Thyroid gland (tissue), 4 donors: ENCODE data around the gene NTPCR. TPM values are rescaled to one million over a fixed set of nuclear protein-coding genes. Genes with fewer than 3 reads are reported as not detected.
A peak's percentile ranks its signal among the peaks of the same experiment; 100 is the strongest.

Experiments
- DNase-seq, 2 donors: peaks; one replicate each; pipeline ENCODE4 v3.0.0-alpha.2; 2019
- H3K27ac ChIP-seq, 3 donors: fragments of 200-600 bp; sonication (generic); 1 replicate in 2 of 3; 2 replicates in 1 of 3; pipeline ENCODE4 v1.5.1; 2016 to 2019; ENCODE audit warnings: mild to moderate bottlenecking in 1 of 3, moderate library complexity in 1 of 3
- H3K27me3 ChIP-seq: fragments of 200-600 bp; sonication (generic); one replicate; pipeline ENCODE4 v1.5.1; 2019
- H3K36me3 ChIP-seq, 2 donors: fragments of 200-600 bp; sonication (generic); one replicate each; pipeline ENCODE4 v1.5.1; 2016 to 2019
- H3K4me1 ChIP-seq, 2 donors: fragments of 200-600 bp; sonication (generic); one replicate each; pipeline ENCODE4 v1.5.1; 2017 to 2019
- H3K4me3 ChIP-seq, 3 donors: fragments of 200-600 bp; sonication (generic); replicated peaks in 1 of 3; 1 replicate in 2 of 3; 2 replicates in 1 of 3; pipeline ENCODE4 v1.5.1; 2016; ENCODE audit warnings: mild to moderate bottlenecking in 1 of 3
- H3K9me3 ChIP-seq: fragments of 200-600 bp; sonication (generic); one replicate; pipeline ENCODE4 v1.5.1; 2017
- POLR2A ChIP-seq, 2 donors: fragments of 450-650 bp; IDR thresholded peaks; one replicate each; pipeline ENCODE4 v1.6.1; 2017; ENCODE audit warnings: antibody characterized with exemption in 2 of 2, mild to moderate bottlenecking in 2 of 2, moderate library complexity in 1 of 2
- WGBS, 2 donors: methylation state at CpG; one replicate each; pipeline ENCODE4 v1.1.5; 2017; 5-methylcytosine and 5-hydroxymethylcytosine counted together
- intact Hi-C: fragments of 100-400 bp; cut with DNase I; formaldehyde crosslinking; loops from one replicate; pipeline ENCODE4 v1.15.1; 2023
- total RNA-seq, 4 donors: library from RNA; depleted of rRNA; stranded (reverse); fragments of >200 nt; gene quantifications; one replicate each; pipeline ENCODE4 v1.2.3, GENCODE V29; 2016
- TF ChIP-seq, protein P1 (sequence below), 6 experiments: fragments of 200-600 bp in 3 of 6; fragments of 450-650 bp in 3 of 6; sonication (generic) in 3 of 6; IDR thresholded peaks; one replicate each; pipeline ENCODE4 v1.5.1; 2016 to 2019; ENCODE audit warnings: antibody characterized with exemption in 6 of 6, mild to moderate bottlenecking in 2 of 6, inconsistent platforms in 1 of 6, moderate library complexity in 1 of 6

NTPCR gene
- total RNA-seq, 4 donors from 2014 or later, result 32.3 to 53.5 (median 43.5) TPM

DNA sequence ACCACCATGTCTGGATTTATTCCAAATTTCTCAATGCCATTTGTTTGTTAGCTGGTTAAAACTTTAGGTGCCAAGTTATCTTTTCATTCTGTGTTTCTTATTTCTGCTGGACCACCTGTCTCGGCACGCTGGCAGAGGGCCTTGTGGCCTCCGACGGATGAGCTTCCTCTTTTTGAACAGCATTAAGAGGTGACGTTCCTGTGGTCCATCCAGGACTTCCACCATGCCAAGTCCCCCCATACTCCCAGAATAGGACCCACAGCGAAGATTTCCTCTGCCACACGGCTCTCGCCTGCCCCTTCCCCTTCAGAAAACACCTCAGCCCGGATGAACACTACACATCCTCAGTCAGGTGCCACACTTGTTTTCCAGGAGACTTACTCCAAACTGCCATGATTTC is 73.8 kb downstream of the NTPCR start:
- intact Hi-C loops, result no loop called here
- Histone ChIP-seq H3K36me3 (no peaks in the 10 kb centered on the region), H3K27ac (no peak overlapping the region), H3K27me3 (no peaks in the 10 kb centered on the region), H3K4me3 (no peak overlapping the region), H3K9me3 (no peaks in the 10 kb centered on the region), H3K4me1 (no peaks in the 10 kb centered on the region)
- 91 to 98% methylated on average over 9 of the region's 9 CpGs for WGBS, 2 donors
- no peak for DNase-seq
- TF ChIP-seq, protein P1, sequence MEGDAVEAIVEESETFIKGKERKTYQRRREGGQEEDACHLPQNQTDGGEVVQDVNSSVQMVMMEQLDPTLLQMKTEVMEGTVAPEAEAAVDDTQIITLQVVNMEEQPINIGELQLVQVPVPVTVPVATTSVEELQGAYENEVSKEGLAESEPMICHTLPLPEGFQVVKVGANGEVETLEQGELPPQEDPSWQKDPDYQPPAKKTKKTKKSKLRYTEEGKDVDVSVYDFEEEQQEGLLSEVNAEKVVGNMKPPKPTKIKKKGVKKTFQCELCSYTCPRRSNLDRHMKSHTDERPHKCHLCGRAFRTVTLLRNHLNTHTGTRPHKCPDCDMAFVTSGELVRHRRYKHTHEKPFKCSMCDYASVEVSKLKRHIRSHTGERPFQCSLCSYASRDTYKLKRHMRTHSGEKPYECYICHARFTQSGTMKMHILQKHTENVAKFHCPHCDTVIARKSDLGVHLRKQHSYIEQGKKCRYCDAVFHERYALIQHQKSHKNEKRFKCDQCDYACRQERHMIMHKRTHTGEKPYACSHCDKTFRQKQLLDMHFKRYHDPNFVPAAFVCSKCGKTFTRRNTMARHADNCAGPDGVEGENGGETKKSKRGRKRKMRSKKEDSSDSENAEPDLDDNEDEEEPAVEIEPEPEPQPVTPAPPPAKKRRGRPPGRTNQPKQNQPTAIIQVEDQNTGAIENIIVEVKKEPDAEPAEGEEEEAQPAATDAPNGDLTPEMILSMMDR (IDR thresholded peaks at IDR 0.05), result no peak
- TF ChIP-seq POLR2A (IDR thresholded peaks at IDR 0.05), result no peak

DNA sequence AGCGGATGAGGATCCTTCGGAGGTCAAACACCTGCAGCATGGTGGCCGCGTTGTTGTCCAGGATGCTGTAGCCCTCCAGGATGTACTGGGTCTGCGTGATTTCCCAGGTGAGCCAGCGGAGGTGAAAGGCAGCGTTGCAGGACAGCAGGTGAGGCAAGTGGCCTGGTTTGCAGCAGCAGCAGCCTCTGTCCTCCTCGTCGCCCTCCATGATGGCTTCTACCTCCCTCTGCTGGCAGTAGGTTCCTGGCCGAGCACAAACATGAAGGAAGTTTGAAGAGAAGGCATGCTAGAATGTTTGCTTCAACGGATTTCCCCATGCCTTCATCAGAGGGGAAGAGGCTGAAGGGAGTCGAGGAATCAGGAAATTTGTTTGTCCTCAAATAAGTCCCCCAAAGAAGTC is 74.7 kb downstream of the NTPCR start:
- WGBS, 2 donors, result 72 to 77% methylated on average over 12 of the region's 12 CpGs
- intact Hi-C loops, result no loop called here
- TF ChIP-seq, protein P1 (IDR thresholded peaks at IDR 0.05), result peak in 3 of 6 experiments; percentile 25 to 31 (median 28)
- no peak for TF ChIP-seq POLR2A (IDR thresholded peaks at IDR 0.05)
- DNase-seq, result peak; percentile 34
- Histone ChIP-seq H3K9me3 (no peaks in the 10 kb centered on the region), H3K4me1 (no peaks in the 10 kb centered on the region), H3K4me3 (no peak overlapping the region), H3K36me3 (no peaks in the 10 kb centered on the region), H3K27ac (no peak overlapping the region), H3K27me3 (no peaks in the 10 kb centered on the region)

DNA sequence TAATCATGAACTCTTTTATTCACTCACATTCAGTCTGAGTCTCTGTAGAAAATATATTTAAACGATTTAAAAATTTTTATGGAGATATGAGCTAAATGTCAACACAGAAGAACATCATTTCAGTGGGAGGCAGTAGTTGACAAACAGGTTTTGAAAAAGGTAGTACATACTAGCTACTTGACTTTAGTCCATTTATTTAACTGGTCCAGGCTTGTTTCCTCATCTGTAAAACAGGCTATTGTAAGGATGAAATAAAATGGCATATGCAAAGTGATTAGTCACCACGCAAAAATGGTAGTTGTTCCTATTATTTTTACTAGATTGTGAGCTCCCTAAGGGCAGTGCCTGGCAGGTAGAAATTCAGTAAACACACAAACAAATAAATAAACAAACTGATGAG is 75.2 kb downstream of the NTPCR start:
- no peak for DNase-seq
- Histone ChIP-seq H3K4me3 (no peak overlapping the region), H3K4me1 (no peaks in the 10 kb centered on the region), H3K9me3 (no peaks in the 10 kb centered on the region), H3K36me3 (no peaks in the 10 kb centered on the region), H3K27me3 (no peaks in the 10 kb centered on the region), H3K27ac (no peak overlapping the region)
- intact Hi-C loops, result no loop called here
- 85 to 89% methylated on average over 2 of the region's 2 CpGs for WGBS, 2 donors
- TF ChIP-seq POLR2A (IDR thresholded peaks at IDR 0.05), result no peak
- TF ChIP-seq, protein P1 (IDR thresholded peaks at IDR 0.05), result no peak

DNA sequence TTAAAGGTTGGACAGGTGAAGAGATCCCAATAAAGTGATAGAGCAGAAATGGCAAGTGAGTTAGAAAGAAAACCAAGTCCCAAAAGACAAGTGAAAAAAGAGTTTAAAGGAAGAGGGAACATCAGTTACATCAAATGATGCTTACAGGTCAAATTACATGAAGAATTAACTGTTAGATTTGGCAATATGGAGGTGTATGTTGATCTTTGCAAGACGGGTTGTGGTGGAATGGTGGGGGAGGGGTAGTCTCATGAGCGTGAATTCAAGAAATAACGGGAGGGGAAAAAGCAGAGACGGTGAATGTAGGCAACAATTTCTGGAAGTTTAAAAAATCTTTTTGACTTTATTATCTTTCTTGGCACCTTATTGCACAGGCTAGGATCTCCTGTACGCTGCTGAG is 76.6 kb downstream of the NTPCR start:
- intact Hi-C loops, result no loop called here
- TF ChIP-seq, protein P1 (IDR thresholded peaks at IDR 0.05), result no peak
- no peak for TF ChIP-seq POLR2A (IDR thresholded peaks at IDR 0.05)
- WGBS, 2 donors, result 84 to 87% methylated on average over 5 of the region's 5 CpGs
- H3K9me3 ChIP-seq, result no peaks in the 10 kb centered on the region
- H3K27ac ChIP-seq, result no peak overlapping the region
- no peaks in the 10 kb centered on the region for H3K36me3 ChIP-seq
- H3K4me1 ChIP-seq, result no peaks in the 10 kb centered on the region
- no peak for DNase-seq
- no peak overlapping the region for H3K4me3 ChIP-seq
- no peaks in the 10 kb centered on the region for H3K27me3 ChIP-seq

DNA sequence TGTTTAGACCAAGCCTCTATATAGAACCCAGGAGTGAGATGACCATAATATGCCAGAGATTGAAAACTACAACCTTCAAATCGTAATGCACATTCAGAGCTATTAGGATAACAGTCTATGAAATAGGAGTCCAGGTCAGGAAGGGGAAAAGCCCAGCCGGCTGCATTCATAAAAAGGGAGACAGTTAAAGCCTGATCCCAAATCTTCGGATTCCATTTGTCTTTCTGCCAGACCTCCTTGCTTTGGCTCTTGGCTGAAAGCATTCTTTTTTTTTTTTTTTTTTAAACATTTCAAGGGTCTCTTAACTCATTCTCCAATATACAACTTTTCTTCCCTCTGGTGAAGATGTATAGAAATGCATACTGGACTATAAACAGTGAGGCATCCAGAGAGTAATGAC is 81.1 kb downstream of the NTPCR start:
- Histone ChIP-seq H3K4me1 (no peaks in the 10 kb centered on the region), H3K4me3 (no peak overlapping the region), H3K27ac (no peak overlapping the region), H3K36me3 (no peaks in the 10 kb centered on the region), H3K9me3 (no peaks in the 10 kb centered on the region), H3K27me3 (no peaks in the 10 kb centered on the region)
- intact Hi-C loops, result no loop called here
- WGBS, 2 donors, result 74% methylated on average over 3 of the region's 3 CpGs
- DNase-seq, result no peak
- TF ChIP-seq, protein P1 (IDR thresholded peaks at IDR 0.05), result no peak
- TF ChIP-seq POLR2A (IDR thresholded peaks at IDR 0.05), result no peak
